Skin epidermis (tissue), 12 donors: ENCODE results near the gene MEIOSIN.
"Not testable (repeated sequence)": the region's sequence is repeated elsewhere in the genome, so short reads cannot be mapped to it uniquely, and the experiment has no call there.

ENCODE experiments used
- H3K27ac ChIP-seq, 21 experiments: fragments of 200-600 bp; sonication (generic) in 11 of 21; one replicate each; pipeline ENCODE4 v1.5.0; 2020; ENCODE audit warnings: mild to moderate bottlenecking in 3 of 21, inconsistent platforms in 2 of 21, moderate library complexity in 2 of 21
- H3K4me3 ChIP-seq, 7 experiments: fragments of 200-600 bp; sonication (generic) in 2 of 7; one replicate each; pipeline ENCODE4 v1.5.0; 2020; ENCODE audit warnings: inconsistent platforms in 2 of 7, mild to moderate bottlenecking in 2 of 7, moderate library complexity in 1 of 7

Gene MEIOSIN

DNA sequence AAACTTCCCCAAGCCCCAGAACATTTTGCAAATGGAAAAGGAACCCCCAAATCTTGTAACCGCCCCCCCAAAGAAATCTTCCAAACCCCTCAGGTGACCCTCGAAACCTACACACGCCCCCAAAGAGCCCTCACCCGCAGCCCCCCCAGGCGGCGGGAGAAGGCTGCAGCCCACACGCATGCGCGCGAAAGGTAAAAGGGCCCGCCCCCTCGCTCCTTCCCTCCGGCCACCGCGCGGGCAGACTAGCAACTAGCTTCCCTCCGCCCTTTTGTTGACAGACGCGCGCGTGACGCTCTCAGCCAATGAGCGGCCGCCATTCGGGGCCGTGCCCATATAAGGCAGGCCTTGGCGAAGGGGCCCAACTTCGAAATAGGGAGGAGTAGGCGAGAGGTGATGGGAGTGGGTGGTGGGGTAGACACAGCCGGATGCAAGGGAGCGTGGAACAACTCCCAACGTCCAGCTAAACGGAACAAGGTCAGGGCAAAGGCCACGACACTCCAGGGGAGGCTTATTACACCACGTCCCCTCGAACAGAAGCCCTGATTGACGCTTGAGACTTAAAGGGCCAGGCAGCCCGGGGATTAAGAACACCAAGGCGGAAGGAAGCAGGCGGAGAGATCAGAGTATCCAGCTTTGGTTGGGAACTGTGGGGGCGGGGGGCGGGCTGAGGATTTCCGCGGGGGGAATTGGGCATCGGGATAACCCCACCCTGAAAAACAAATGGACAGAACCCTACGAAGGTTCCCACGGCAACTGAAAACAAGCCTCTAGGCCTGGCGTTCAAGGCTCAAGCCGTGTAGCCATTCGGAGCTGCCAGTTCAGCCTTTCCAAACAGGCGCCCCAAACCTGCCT is 15.9 kb upstream of the MEIOSIN start:
- Histone ChIP-seq H3K4me3 (peak overlapping the region; percentile 52 to 62 (median 56)), H3K27ac (peak overlapping the region; percentile 33 to 98 (median 92))

GRCh38 chr19:45717983-45718650 is 15.1 kb upstream of the MEIOSIN start:
- Histone ChIP-seq H3K27ac (peak overlapping the region in 20 of 21 experiments; percentile 62 to 98 (median 92)), H3K4me3 (peak overlapping the region; percentile 52 to 62 (median 56))

- H3K27ac ChIP-seq: peak overlapping the region in 3 of 21 experiments; percentile 22 to 39 (median 34)
- not testable (repeated sequence) for H3K4me3 ChIP-seq
Measured at GRCh38 chr19:45720065-45720464, 13.2 kb upstream of the MEIOSIN start.

DNA sequence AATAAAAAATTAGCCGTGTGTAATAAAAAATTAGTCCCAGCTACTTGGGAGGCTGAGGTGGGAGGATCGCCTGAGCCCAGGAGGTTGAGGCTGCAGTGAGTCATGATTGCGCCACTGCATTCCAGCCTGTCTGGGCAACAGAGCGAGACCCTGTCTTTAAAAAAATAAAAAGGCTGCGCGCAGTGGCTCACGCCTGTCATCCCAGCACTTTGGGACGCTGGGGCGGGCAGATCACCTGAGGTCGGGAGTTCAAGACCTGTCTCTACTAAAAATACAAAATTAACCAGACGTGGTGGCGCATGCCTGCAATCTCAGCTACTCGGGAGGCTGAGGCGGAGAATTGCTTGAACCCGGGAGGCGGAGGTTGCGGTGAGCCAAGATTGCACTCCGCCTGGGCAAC is 4.6 kb upstream of the MEIOSIN start:
- peak overlapping the region in 2 of 21 experiments; percentile 37 to 87 for H3K27ac ChIP-seq
- H3K4me3 ChIP-seq: not testable (repeated sequence)

- H3K27ac ChIP-seq: peak overlapping the region in 20 of 21 experiments; percentile 74 to 93 (median 88)
Measured at GRCh38 chr19:45729800-45730290, 3.4 kb upstream of the MEIOSIN start.

GRCh38 chr19:45730368-45731288 is 2.6 kb upstream of the MEIOSIN start, which contains the start of gene FBXO46:
TSS of gene FBXO46 (minus strand) at chr19:45730896. CDS start at chr19:45713495, 17,401 bp downstream.
- peak within 1 kb of the TSS in 20 of 21 experiments; percentile 74 to 93 (median 88) for H3K27ac ChIP-seq

More at GRCh38 chr19:45729800-45730290, 3.4 kb upstream of the MEIOSIN start:
- peak overlapping the region; percentile 57 to 91 (median 84) for H3K4me3 ChIP-seq

DNA sequence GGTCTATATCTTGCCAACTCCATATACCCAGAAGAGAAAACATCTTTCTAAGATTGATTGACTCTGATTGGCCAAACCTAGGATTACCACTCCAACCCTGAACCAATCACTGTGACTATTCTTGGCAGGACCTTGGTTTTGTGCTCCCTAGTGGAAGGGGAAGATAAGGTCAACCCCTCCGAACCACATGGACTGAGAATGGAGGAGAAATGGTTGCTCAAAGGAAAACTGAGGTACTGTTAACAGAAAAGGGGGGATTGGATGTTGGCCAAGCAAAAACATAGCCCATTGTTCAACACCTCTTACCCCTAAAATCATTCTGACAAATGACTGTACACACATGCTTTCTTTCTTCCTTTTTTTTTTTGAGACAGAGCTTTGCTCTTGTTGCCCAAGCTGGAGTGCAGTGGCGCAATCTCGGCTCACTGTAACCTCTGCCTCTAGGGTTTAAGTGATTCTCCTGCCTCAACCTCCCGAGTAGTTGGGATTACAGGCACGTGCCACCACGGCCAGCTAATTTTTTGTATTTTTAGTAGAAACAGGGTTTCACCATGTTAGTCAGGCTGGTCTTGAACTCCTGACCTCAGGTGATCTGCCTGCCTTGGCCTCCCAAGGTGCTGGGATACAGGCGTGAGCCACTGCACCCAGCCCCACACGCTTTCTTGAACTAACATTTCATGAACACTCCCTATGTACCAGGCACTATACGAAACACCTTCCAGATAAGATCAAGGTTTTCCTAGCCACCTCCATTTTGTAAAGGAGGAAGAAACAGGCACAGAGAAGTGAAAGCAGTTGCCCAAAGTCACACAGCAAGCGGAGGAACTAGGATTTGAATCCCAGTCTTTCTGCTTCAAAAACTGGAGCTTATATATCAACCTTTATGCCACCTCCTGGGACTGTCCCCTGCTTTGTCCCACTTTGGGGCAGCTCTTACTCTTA is 6.5 kb downstream of the MEIOSIN start:
- Histone ChIP-seq H3K27ac (no peak overlapping the region), H3K4me3 (no peak overlapping the region)

More at GRCh38 chr19:45730368-45731288, 2.6 kb upstream of the MEIOSIN start, which contains the start of gene FBXO46:
- H3K4me3 ChIP-seq: peak within 1 kb of the TSS; percentile 57 to 91 (median 84)

GRCh38 chr19:45742969-45743368 is 9.7 kb downstream of the MEIOSIN start:
- H3K4me3 ChIP-seq: no peak overlapping the region
- H3K27ac ChIP-seq: no peak overlapping the region

- Histone ChIP-seq H3K27ac (no peak overlapping the region), H3K4me3 (no peak overlapping the region)
Measured at GRCh38 chr19:45745606-45746005, 12.4 kb downstream of the MEIOSIN start.

GRCh38 chr19:45746866-45747265 is 13.6 kb downstream of the MEIOSIN start:
- Histone ChIP-seq H3K4me3 (no peak overlapping the region), H3K27ac (no peak overlapping the region)

- Histone ChIP-seq H3K27ac (no peak overlapping the region), H3K4me3 (no peak overlapping the region)
Measured at GRCh38 chr19:45747513-45747912, 14.3 kb downstream of the MEIOSIN start.

DNA sequence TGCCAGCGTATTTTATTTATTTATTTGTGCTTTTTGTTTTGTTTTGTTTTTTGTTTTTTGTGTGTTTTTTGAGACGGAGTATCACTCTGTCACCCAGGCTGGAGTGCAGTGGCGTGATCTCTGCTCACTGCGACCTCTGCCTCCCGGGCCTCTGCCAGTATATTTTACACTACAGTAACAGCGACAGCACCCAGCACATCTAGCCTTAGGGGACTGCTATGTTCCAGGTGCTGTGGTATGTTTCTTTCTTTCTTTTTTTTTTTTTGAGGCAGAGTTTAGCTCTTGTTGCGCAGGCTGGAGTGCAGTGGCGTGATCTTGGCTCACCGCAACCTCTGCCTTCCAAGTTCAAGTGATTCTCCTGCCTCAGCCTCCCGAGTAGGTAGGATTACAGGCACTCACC is 18.2 kb downstream of the MEIOSIN start:
- not testable (repeated sequence) for H3K4me3 ChIP-seq, H3K27ac ChIP-seq

DNA sequence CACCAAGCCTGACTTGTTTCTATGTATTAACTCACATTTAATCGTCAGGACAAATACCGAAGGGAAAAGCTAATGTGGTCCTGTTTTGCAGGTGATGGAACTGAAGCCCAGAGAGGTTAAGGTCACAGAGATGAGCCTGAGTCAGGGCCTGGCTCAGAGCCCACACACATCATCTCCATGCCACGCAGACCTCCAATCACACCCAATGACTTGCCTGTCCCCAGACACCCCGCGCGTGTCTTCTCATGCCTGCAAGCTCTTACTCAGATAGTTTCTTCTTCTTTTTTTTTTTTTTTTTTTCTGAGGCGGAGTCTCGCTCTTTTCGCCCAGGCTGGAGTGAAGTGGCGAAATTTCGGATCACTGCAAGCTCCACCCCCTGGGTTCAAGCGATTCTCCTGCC is 19.4 kb downstream of the MEIOSIN start:
- Histone ChIP-seq H3K4me3 (no peak overlapping the region), H3K27ac (no peak overlapping the region)

GRCh38 chr19:45753548-45753947 is 20.3 kb downstream of the MEIOSIN start:
- H3K27ac ChIP-seq: no peak overlapping the region
- no peak overlapping the region for H3K4me3 ChIP-seq

DNA sequence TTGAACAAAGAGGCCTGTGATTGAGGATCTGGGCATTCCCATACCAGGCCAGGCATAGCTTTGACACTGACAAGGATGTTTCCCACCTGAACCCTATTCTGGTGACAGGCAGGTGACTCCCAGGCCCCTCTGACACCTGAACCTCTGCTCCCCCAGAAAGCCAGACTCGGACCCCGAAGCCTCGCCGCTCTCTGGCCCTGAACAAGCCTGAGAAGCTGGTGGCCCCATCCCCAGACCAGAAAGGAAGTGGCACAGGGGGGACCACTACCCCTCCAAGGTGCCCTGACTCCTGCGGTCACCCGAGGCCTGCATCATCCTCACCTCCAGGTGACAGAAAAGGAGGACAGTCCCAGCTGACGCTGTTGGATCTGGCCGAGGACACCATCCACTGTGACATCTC is 21.1 kb downstream of the MEIOSIN start:
- no peak overlapping the region for H3K4me3 ChIP-seq

DNA sequence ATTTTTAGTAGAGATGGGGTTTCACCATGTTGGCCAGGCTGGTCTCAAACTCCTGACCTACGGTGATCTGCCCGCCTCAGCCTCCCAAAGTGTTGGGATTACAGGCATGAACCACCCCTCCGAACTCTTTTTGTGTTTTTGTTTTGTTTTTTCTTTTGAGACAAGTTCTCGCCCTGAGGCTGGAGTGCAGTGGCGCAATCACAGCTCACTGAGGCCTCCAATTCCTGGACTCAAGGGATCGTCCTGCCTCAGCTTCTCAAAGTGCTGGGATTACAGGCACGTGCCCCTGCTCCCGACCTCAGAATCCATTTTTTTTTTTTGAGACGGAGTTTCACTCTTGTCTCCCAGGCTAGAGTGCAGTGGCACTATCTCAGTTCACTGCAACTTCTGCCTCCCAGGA is 24.5 kb downstream of the MEIOSIN start:
- H3K4me3 ChIP-seq: no peak overlapping the region

More for the DNA sequence above, 21.1 kb downstream of the MEIOSIN start:
- H3K27ac ChIP-seq: no peak overlapping the region

DNA sequence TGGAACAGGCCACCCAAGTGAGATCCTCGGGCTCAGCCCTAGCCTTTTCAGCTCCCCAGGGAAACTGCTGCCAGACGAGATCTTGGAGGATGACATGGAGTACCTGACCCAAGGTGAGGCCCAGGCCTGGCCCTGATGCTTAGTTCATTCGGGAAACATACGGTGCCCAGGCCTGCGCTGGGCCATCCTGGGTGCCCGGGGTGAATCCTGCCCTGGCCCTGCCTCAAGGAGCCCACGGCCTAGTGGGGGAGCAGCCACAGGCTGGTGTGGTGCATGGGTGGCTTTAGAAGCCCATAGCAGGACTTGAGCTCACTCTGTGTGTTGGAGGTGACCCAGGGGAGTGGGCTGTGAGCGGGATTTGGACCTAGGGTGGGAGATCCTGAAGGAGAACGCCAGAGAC is 25.7 kb downstream of the MEIOSIN start:
- Histone ChIP-seq H3K27ac (no peak overlapping the region), H3K4me3 (no peak overlapping the region)

More for the DNA sequence above, 24.5 kb downstream of the MEIOSIN start:
- no peak overlapping the region for H3K27ac ChIP-seq

- no peak overlapping the region for H3K27ac ChIP-seq
- H3K4me3 ChIP-seq: no peak overlapping the region
Measured at GRCh38 chr19:45761714-45762113, 28.5 kb downstream of the MEIOSIN start.
